ENCODE data around the gene LAMTOR5. TPM values are rescaled to one million over a fixed set of nuclear protein-coding genes. Genes with fewer than 3 reads are reported as not detected.

The LAMTOR5 gene
- total and polyA plus RNA-seq, 2 of the 13 experiments (the other 11 are each of a cell fraction or from before 2014, with no cell fraction given): 96.7 to 400 TPM

GRCh38 chr1:110380672-110381283 is 26.7 kb downstream of the LAMTOR5 start (continued):
- TF ChIP-seq ZNF124 (CRISPR knock-in tag; IDR thresholded peaks at IDR 0.05) (no peak), ZNF180 (CRISPR knock-in tag; IDR thresholded peaks at IDR 0.05; ENCODE audit: borderline replicate concordance, low read depth) (no peak)

- H3K79me2 ChIP-seq (ENCODE audit: insufficient read depth, low read length): no peaks in the 10 kb centered on the region
- no peaks in the 10 kb centered on the region for H3K4me1 ChIP-seq (ENCODE audit: insufficient read depth, low read length)
- H2AFZ ChIP-seq (ENCODE audit: low read length): no peak overlapping the region
- FAIRE-seq (no peak), DNase-seq (ENCODE audit: low spot score) (no peak), ATAC-seq (no peak)
- H3K9me3 ChIP-seq (ENCODE audit: low read length): no peaks in the 10 kb centered on the region
- 93% methylated on average over 1 of the region's 1 CpG for WGBS (ENCODE audit: low lambda C conversion rate)
- no peak overlapping the region for H3K9ac ChIP-seq (ENCODE audit: insufficient read depth, low read depth, low read length)
- H3K4me2 ChIP-seq (ENCODE audit: low read depth, low read length): no peak overlapping the region
- H3K36me3 ChIP-seq (replicated peaks in 1 of 2; ENCODE audit: control insufficient read depth in 1 of 2, insufficient read depth in 2 of 2, low read length in 2 of 2): peaks cover 5 to 29% of the 10 kb centered on the region in 2 experiments
- BruUV-seq (replicated peaks): no TSS peak
- CTCF ChIA-PET (ENCODE audit: low intra/inter-chr PET ratio, low total read pairs): no interaction called here
- POLR2A ChIA-PET: no interaction called here
- no peaks in the 10 kb centered on the region for H4K20me1 ChIP-seq (ENCODE audit: insufficient read depth, low read length)
- no peak overlapping the region for H3K4me3 ChIP-seq (replicated peaks in 1 of 3; ENCODE audit: insufficient read depth in 1 of 3, low read depth in 2 of 3, low read length in 3 of 3)
- H3K27ac ChIP-seq (ENCODE audit: extremely low read length, insufficient read depth, low read length): no peak overlapping the region
- in situ Hi-C loops (cut with HindIII; ENCODE audit: extremely low pct_ligation_motif_present, low pct_unique_long_range_greater_than_20kb) (no loop called here), intact Hi-C loops (cut with micrococcal nuclease; ENCODE audit: unreplicated experiment) (no loop called here)
- TF ChIP-seq CBX1 (IDR thresholded peaks at IDR 0.05; ENCODE audit: low read depth) (no peak), ZFP91 (CRISPR knock-in tag; IDR thresholded peaks at IDR 0.05; ENCODE audit: borderline replicate concordance) (no peak), KDM6A (CRISPR knock-in tag; IDR thresholded peaks at IDR 0.05; ENCODE audit: low read depth) (no peak), HNF4A (CRISPR knock-in tag; IDR thresholded peaks at IDR 0.05) (no peak), ZNF33B (CRISPR knock-in tag; IDR thresholded peaks at IDR 0.05) (no peak), ZNF800 (CRISPR knock-in tag; IDR thresholded peaks at IDR 0.05) (no peak), PRDM4 (CRISPR knock-in tag; IDR thresholded peaks at IDR 0.05; ENCODE audit: borderline replicate concordance) (no peak)
- no peaks in the 10 kb centered on the region for H3K27me3 ChIP-seq (ENCODE audit: control insufficient read depth in 1 of 2, insufficient read depth in 2 of 2, low read length in 2 of 2)
These were observed 32.0 kb downstream of the LAMTOR5 start for GRCh38 chr1:110375490-110375889.

All from HepG2 (cell line).